Spleen (tissue), 7 donors: ENCODE results near the gene KIAA1217.

ENCODE experiments used
- POLR2A ChIP-seq, 3 donors: fragments of 450-650 bp; IDR thresholded peaks; one replicate each; pipeline ENCODE4 v1.5.1; 2017; ENCODE audit warnings: antibody characterized with exemption in 3 of 3, mild to moderate bottlenecking in 1 of 3
- TF ChIP-seq, protein P1 (sequence below), 11 experiments: fragments of 200-600 bp in 7 of 11; fragments of 450-650 bp in 4 of 11; sonication (generic) in 4 of 11; IDR thresholded peaks in 8 of 11; conservative IDR thresholded peaks in 3 of 11; 1 replicate in 7 of 11; 2 replicates in 4 of 11; pipeline versions ENCODE4 v1.4.0 to v1.8.0; 2016 to 2021; ENCODE audit warnings: antibody characterized with exemption in 11 of 11, inconsistent platforms in 4 of 11, mild to moderate bottlenecking in 1 of 11
- donor health status: DM: no; HTN: no; CAD: no; lungs with moderate emphysema.
- donor health status: DM: no; HTN: no; CAD: no.
- donor health status: DM: no; HTN: no; CAD: no.

DNA sequence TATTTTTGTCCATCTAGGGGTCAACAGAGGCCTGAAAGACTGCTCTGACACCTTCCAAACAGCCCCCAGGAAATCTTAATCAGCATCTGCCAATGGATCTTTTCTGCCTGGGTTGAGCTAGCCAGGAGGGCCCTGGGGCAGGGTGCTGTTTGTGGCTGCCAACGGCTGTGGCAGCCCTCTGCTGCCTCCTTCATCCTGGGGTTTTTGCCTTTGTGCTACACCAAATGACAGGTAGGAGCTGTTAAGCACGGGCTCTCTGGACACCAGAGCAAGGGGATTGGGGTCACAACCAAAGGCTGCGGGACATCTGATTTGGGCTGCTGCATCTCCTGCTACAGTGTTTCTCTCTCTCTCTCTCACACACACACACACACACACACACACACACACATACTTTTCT lies 2.0 kb upstream of the KIAA1217 start:
- TF ChIP-seq, protein P1, sequence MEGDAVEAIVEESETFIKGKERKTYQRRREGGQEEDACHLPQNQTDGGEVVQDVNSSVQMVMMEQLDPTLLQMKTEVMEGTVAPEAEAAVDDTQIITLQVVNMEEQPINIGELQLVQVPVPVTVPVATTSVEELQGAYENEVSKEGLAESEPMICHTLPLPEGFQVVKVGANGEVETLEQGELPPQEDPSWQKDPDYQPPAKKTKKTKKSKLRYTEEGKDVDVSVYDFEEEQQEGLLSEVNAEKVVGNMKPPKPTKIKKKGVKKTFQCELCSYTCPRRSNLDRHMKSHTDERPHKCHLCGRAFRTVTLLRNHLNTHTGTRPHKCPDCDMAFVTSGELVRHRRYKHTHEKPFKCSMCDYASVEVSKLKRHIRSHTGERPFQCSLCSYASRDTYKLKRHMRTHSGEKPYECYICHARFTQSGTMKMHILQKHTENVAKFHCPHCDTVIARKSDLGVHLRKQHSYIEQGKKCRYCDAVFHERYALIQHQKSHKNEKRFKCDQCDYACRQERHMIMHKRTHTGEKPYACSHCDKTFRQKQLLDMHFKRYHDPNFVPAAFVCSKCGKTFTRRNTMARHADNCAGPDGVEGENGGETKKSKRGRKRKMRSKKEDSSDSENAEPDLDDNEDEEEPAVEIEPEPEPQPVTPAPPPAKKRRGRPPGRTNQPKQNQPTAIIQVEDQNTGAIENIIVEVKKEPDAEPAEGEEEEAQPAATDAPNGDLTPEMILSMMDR (IDR thresholded peaks at IDR 0.05 in 8 of 11, conservative IDR thresholded peaks at IDR 0.05 in 3 of 11): no peak
- TF ChIP-seq POLR2A (IDR thresholded peaks at IDR 0.05): no peak
